NCI-H1092 treated with DMSO at 0.1 percent for 48 hours (cell line): ENCODE results near the gene ZNF705A.
"Not testable (repeated sequence)": the region's sequence is repeated elsewhere in the genome, so short reads cannot be mapped to it uniquely, and the experiment has no call there.

ENCODE experiments used
- DNase-seq: peaks from one replicate; lab custom pipeline; 2025; lab: John Stamatoyannopoulos, UW

ZNF705A gene

GRCh38 chr12:8156845-8157244 is at the start of gene ZNF705A:
ZNF705A (plus strand) TSS chr12:8157015; CDS start chr12:8172626, 15,611 bp downstream.
- no peak for DNase-seq

- DNase-seq = peak; percentile 59
Observed at GRCh38 chr12:8108808-8109398, 47.9 kb upstream of the ZNF705A start.

GRCh38 chr12:8113117-8113516 is 43.7 kb upstream of the ZNF705A start:
- not testable (repeated sequence) for DNase-seq

GRCh38 chr12:8120072-8120713 is 36.6 kb upstream of the ZNF705A start:
- DNase-seq = no peak

GRCh38 chr12:8123124-8123912 is 33.5 kb upstream of the ZNF705A start, which contains the start of gene CLEC4A:
CLEC4A (plus strand) TSS chr12:8123617; CDS start chr12:8123879, 262 bp downstream.
- no peak for DNase-seq

- no peak for DNase-seq
Observed at GRCh38 chr12:8127138-8127537, 29.7 kb upstream of the ZNF705A start.

GRCh38 chr12:8133636-8134397 is 23.0 kb upstream of the ZNF705A start:
- DNase-seq = not testable (repeated sequence)

GRCh38 chr12:8134398-8134930 is 22.4 kb upstream of the ZNF705A start:
- DNase-seq = not testable (repeated sequence)

GRCh38 chr12:8141647-8142046 is 15.2 kb upstream of the ZNF705A start:
- DNase-seq = not testable (repeated sequence)

- no peak for DNase-seq
Observed at GRCh38 chr12:8143261-8143660, 13.6 kb upstream of the ZNF705A start.

GRCh38 chr12:8145754-8146441 is 10.9 kb upstream of the ZNF705A start:
- no peak for DNase-seq

- DNase-seq = no peak
Observed at GRCh38 chr12:8146442-8146771, 10.4 kb upstream of the ZNF705A start.

GRCh38 chr12:8154526-8154925 is 2.3 kb upstream of the ZNF705A start:
- no peak for DNase-seq

GRCh38 chr12:8156416-8156815 is 399 bp upstream of the ZNF705A start:
- no peak for DNase-seq

- no peak for DNase-seq
Observed at GRCh38 chr12:8157484-8158198, 826 bp downstream of the ZNF705A start.

- DNase-seq = not testable (repeated sequence)
Observed at GRCh38 chr12:8172911-8173310, 16.1 kb downstream of the ZNF705A start.

GRCh38 chr12:8179989-8180585 is 23.3 kb downstream of the ZNF705A start:
- peak; percentile 72 for DNase-seq

GRCh38 chr12:8181271-8181670 is 24.5 kb downstream of the ZNF705A start:
- DNase-seq = not testable (repeated sequence)

- DNase-seq = not testable (repeated sequence)
Observed at GRCh38 chr12:8182923-8183322, 26.1 kb downstream of the ZNF705A start.

- DNase-seq = not testable (repeated sequence)
Observed at GRCh38 chr12:8183346-8183745, 26.5 kb downstream of the ZNF705A start.
